SHP77 (cell line): Measurements from ENCODE around the gene MAGI1.
A peak's percentile ranks its signal among the peaks of the same experiment; 100 is the strongest.
"Not testable (repeated sequence)": the region's sequence is repeated elsewhere in the genome, so short reads cannot be mapped to it uniquely, and the experiment has no call there.

Experiments used
- DNase-seq, 2 experiments: peaks; one replicate each; lab custom pipeline; 2025; lab: John Stamatoyannopoulos, UW

Gene MAGI1

DNA sequence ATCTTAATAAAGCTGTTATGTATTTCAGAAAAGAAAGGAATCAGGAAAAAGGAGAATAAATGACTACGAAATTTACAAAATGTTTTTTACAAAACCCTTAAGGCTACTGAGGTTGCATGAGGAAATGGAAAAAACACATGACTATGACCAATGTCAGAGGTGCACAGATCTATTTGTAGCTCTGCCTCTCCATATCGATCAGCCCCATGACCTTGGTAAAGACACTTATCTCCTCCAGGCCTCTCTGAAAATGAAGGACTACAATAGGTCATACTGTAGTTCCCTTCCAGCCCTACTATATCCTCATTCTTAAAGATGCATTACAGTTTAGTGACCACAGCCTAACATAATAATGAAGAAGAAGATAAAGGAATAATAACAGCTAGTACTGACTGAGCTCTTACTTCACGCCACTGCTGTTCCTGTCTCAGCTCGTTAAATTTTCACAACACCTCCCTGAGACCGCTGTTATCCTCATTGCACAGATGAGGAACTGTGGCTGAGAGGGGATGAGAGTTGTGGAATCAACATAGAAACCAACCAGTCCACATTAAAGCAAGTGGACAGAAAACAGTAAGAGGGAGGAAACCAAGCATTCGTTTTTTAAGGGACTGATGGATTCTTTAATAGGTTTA, 163.2 kb downstream of the MAGI1 start:
- peak; percentile 24 to 43 for DNase-seq

DNA sequence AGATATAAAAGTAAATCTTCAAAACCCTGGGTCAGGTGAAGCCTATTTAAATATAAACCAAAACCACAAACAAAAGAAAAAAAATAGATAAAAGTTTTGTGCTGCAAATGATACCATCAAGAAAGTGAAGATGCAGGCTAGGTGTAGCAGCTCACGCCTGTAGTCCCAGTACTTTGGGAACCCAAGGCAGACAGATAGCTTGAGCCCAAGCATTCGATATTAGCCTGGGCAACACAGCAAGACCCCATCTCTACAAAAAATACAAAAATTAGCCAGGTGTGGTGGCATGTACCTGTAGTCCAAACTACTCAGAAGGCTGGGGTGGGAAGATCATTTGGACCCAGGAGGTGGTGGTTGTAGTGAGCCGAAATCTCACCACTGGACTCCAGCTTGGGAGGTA, 164.8 kb downstream of the MAGI1 start:
- no peak for DNase-seq

DNA sequence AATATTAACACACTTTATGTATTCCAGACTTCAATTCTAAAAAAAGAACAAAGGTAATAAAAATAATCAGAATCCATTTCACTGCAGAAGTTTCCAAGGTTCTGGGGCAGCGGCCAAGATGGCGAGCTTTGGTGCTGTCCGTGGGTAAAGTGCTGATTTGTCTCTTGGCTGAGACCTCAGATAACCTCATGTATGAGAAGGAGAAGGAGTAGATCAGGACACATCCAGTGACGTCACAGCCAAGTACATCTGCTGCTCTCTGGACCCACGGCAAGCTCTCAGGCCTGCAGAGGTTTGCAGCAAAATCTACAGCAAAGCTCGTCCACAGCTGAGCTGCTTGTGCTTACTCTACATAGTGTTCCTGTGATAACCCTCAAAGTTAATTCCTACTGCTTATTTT, 165.7 kb downstream of the MAGI1 start:
- DNase-seq = peak; percentile 49 to 83

DNA sequence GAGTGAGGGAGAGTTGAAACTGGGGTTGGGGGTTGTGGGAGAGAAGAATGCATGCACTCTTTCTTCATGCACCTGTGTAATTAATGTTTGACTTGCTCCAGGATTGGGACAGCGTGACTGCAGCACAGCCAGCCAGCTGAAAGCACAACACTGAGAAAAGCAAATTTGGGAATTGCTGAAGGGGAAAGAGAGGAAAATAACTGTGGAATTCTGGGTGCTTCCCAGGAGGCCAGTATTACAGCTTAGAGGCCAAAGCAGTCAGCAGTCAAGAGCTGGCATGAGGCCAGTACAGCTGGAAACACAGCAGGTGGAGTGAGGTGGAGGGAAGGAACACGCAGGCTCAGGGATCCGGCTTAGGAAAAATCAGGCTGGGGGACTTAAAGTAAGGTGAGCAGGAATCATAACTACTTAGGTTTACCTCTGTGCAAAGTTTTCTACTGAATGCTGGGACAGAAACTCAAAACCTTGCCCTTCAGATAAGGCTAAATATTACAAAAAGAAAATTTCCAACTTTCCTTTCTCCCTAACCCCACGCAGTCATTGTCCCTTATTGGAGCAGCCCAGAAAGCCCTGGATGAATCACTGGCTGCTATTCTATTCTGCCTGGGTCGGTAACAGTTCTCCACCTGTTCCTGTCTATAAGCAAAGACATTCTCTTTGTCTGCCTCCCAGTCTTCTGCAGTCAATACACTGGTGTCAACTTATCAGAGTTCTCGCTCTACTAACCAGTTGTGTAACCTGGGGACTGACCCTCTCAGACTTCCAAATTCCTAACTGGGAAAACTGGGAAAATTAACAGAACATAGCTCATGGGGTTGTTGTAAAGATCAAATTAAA, 167.2 kb downstream of the MAGI1 start:
- DNase-seq = peak; percentile 86 to 89

- DNase-seq = no peak
These were observed 168.9 kb downstream of the MAGI1 start for GRCh38 chr3:65869798-65870197.

DNA sequence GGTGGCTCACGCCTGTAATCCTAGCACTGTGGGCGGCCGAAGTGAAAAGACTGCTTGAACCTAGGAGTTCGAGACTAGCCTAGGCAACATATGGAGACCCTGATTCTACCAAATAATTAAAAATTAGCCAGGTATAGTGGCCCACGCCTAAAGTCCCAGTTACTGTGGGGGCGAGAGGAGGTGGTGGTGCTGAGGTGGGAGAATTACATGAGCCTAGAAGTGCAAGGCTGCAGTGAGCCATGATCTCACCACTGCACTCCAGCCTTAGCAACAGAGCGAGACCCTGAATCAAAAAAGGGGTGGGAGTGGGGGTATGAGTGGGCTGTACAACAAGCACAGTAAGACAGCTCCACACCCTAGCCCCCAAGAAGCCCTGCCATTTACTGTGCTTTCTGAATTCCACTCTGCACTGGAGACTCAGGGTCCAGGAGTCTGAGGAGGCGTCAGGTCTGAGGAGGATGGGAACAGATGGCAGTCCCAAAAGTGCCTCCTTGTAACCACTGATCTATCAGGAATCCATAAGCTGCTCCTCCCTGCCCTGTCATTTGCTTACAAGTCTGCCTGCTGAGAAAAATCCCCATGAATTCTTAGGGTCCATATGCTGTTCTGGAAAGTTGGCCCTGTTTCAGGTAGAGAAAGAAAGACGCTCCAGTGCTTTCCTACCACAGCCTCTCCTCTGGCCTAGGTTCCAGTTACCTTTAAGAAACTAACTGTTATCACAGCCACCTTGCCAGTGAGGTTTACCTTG, 171.1 kb downstream of the MAGI1 start:
- DNase-seq = no peak

- DNase-seq = no peak
These were observed 174.3 kb downstream of the MAGI1 start for GRCh38 chr3:65864357-65864904.

- no peak for DNase-seq
These were observed 177.0 kb downstream of the MAGI1 start for GRCh38 chr3:65861718-65862117.

DNA sequence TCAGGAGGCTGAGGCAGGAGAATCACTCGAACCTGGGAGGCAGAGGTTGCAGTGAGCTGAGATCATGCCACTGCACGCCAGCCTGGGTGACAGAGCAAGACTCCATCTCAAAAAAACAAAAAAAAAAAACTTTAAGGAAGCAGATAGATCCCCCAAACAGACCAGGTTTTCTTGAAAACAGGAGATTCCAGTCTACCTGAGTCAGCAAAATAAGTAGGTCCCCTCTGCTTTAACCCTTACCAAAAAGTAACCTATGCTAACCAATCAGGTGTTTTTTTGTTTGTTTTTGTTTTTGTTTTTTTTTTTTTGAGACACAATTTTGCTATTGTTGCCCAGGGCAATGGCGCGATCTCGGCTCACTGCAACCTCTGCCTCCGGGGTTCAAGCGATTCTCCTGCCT, 179.1 kb downstream of the MAGI1 start:
- DNase-seq = not testable (repeated sequence)

DNA sequence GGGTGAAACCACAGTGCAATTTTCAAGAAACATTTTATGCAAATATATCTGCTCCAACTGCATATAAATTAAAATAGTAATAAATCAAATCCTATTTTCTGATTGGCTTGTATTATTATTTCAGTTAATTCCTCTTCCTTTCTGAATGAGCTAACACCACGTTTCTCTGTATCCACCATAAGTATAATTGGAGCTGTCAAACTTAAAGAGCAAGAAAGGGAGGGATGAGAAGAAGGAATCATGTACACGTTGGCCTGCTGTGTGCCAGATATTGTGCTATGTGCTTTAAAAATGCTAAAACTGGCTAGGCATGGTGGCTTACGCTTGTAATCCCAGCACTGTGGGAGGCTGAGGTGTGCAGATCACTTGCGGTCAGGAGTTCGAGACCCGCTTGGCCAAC, 180.0 kb downstream of the MAGI1 start:
- no peak for DNase-seq

DNA sequence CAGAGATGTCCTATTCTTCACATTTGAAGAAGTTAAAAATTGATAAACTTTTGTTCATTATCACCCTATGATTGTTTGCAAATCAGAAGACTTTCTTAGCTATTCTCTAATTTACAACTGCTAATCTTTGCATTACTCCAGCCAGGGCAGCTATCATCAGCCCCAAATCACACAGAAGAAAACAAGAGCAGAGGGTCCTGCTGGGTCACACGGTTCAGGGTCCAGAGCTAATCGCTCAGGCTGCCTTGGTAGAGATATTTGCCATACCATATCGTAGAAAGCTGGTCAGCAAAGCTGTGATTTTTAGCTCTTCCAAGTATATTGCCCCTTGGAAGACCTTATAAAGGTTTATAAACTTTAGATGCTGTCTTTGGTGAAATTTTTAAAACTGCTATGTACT, 181.4 kb downstream of the MAGI1 start:
- DNase-seq = no peak

- DNase-seq = no peak
These were observed 181.8 kb downstream of the MAGI1 start for GRCh38 chr3:65856907-65857306.

GRCh38 chr3:65855370-65856100, 183.2 kb downstream of the MAGI1 start:
- DNase-seq = peak in 1 of 2 experiments; percentile 27

DNA sequence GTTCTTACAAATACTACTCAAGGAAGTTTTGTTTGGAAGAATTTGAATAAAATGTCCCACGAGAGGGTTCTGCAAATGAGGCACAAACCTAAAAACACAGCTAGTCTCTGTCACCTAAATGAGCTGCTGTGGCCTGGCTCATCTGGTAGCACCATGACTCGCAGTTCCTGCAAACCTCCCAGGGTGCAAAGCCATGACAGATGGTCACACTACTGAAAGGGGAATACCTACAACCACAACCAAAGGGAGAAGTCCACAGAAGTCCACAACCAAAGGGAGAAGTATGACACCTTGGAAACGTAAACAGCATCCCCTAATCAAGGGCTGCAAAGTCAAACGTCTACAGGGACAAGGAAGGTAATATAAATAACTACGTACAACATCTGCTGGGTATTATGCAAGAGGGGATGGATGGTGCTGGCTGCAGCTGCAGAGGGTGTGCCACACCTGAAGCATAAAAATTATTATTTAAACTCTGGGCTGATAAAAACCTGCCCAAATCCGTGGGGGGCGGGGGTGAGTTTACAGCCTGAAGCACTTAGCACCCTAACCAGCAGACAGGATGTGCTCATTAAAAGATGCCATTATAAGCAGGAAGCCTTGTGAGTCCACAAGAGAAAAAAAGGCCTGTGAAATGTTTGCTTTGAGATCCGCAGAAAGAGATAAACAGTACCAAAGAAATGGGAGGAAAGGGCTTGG, 184.0 kb downstream of the MAGI1 start:
- peak; percentile 52 to 78 for DNase-seq

- no peak for DNase-seq
These were observed 186.9 kb downstream of the MAGI1 start for GRCh38 chr3:65851827-65852226.

DNA sequence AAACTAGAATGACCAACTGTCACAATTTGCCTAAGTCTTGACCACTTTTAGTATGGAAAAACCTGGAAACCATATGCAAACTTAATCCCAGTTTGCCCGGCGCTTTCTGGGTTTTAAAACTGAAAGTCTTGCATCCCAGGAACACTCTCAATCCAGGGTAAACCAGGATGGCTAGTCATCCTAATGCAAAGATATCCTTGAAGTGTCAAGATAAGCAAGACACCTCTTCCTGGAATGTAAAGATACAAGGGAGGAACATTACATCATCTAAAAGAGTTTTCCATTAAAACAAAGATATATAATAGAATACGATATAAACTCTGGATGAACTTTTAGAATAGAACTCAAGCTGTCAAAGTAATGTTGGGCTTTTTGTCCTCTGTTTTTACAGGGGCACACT, 188.5 kb downstream of the MAGI1 start:
- no peak for DNase-seq

DNA sequence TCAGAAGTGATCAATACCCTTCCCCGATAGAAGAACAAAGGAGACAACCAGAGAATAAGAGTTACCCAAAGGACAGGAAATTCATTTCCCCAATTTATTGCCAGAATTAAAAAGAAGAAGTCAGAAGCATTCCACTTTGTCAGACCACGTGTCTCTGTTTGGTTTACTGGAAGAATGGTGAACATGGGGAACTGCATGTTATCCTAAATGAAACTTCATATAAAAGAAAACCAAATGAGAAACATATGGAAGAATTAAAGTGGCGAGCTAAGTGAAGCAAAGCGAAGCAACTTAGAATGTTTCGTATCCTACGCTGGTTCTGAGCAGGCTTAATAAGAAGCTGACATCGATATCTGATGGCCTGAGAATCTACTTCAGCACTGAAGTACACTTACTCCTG, 190.7 kb downstream of the MAGI1 start:
- DNase-seq = no peak

GRCh38 chr3:65846936-65847335, 191.8 kb downstream of the MAGI1 start:
- no peak for DNase-seq

DNA sequence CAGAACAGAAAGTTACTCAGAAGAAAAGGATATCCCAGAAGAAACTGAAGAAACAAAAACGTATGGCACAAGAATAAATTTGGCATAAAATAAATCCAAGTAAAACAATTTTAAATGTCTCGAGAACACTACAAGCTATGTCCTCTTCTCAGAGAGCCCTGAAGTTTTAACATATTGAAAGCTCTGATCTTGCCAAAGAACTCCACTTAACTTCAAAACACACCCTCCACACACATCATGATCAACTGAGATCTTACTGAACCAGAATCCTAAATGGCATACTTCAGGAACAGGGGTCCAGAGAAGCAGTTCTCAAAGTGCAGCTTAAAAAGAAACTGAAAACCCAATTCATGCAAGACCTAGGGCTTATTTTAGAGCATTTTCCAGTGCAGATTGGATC, 194.3 kb downstream of the MAGI1 start:
- DNase-seq = no peak

DNA sequence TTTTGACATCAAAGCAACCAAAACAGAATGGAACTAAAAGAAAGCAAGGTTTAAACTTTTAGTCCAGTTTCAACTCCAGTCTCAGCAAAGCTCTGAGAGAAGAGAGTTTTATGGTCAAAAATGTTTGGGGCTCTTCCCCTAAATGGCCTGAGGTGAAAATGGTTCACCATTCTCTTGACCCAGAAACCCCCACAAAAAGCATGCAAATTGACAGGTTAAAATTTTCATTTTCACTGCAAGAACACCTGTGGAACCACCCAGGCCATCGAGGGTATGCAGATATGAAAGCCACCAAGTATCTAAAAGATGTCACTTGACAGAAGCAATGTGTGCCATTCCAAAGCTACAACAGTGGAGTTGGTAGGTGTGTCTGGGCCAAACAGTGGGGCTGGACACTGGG, 195.0 kb downstream of the MAGI1 start:
- DNase-seq = no peak

- no peak for DNase-seq
These were observed 201.1 kb downstream of the MAGI1 start for GRCh38 chr3:65837604-65838003.
